GM13976 (cell line): ENCODE data around the gene HMCES.

Source experiments
- DNase-seq: peaks from one replicate; pipeline ENCODE4 v3.0.0; 2012; ENCODE audit warnings: low spot score
- in situ Hi-C: fragments of 300-500 bp; cut with MboI; formaldehyde crosslinking; loops from one replicate; pipeline ENCODE4 v1.12.0; 2022; ENCODE audit warnings: low sequenced_read_pairs, mixed read lengths, inconsistent platforms; ENCODE audit not compliant: unreplicated experiment
- TF ChIP-seq, protein P1 (sequence below): IDR thresholded peaks from 2 replicates; pipeline ENCODE4 v1.5.1; 2012; ENCODE audit warnings: borderline replicate concordance, mild to moderate bottlenecking; ENCODE audit not compliant: insufficient read depth; ENCODE audit errors: extremely low read depth, missing control alignments, control extremely low read depth

Gene HMCES

DNA sequence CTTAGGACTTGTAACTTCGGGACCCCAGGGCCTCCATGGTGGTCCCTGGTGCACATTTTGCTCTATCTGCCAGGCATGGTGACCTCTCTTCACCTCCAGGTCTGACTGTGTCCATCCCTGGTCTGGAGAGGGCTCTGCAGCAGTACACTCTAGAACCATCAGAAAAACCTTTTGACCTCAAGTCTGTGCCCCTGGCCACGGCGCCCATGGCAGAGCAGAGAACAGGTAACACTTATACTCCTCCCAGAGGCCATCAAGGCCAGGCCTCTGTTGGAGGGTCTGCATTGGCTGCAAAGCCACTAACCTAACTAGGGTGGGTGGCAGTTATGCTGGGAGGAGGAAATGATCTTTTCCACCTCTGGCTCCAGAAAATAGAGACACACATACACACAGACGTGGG, 10.3 kb upstream of the HMCES start:
- no peak for DNase-seq
- in situ Hi-C loops = no loop called here
- TF ChIP-seq, protein P1, sequence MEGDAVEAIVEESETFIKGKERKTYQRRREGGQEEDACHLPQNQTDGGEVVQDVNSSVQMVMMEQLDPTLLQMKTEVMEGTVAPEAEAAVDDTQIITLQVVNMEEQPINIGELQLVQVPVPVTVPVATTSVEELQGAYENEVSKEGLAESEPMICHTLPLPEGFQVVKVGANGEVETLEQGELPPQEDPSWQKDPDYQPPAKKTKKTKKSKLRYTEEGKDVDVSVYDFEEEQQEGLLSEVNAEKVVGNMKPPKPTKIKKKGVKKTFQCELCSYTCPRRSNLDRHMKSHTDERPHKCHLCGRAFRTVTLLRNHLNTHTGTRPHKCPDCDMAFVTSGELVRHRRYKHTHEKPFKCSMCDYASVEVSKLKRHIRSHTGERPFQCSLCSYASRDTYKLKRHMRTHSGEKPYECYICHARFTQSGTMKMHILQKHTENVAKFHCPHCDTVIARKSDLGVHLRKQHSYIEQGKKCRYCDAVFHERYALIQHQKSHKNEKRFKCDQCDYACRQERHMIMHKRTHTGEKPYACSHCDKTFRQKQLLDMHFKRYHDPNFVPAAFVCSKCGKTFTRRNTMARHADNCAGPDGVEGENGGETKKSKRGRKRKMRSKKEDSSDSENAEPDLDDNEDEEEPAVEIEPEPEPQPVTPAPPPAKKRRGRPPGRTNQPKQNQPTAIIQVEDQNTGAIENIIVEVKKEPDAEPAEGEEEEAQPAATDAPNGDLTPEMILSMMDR = no peak

DNA sequence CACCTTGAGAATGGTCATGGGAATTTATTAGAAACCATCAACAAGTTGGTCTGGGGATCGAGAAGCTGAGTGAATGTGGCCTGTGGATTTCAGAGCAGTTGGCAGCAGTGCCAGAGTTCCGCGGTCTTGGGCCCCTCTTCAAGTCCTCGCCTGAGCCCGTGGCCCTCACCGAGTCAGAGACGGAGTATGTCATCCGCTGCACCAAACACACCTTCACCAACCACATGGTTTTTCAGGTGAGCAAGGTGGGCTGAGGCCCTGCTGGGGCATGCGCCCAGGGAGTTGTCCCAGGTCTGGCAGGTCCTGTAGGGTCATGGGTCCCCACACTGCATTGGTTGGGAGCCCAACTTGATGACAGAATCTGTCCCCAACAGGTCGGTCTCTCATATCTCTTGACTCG, 7.0 kb upstream of the HMCES start:
- TF ChIP-seq, protein P1 = no peak
- in situ Hi-C loops = no loop called here
- DNase-seq = no peak

DNA sequence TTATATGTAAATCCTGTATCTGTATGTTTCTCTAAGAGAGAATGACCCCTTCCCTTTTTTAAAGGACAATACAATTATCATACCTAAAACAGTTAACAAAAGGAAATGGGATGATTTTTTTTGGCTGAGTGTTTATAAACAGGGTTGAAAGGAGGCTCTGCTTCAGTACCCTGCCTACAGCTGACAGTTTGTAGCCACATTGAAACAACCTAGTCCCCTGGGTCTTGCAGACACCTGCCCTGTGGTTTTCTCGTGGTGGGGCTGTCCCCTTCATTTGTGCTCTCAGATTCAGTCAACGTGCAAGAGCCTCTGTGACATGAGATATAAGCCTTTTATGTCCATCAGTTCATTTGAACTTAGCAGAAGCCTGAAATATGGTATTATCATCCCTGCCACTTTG, 2.3 kb upstream of the HMCES start:
- TF ChIP-seq, protein P1 = no peak
- in situ Hi-C loops = no loop called here
- peak; percentile 83 for DNase-seq

DNA sequence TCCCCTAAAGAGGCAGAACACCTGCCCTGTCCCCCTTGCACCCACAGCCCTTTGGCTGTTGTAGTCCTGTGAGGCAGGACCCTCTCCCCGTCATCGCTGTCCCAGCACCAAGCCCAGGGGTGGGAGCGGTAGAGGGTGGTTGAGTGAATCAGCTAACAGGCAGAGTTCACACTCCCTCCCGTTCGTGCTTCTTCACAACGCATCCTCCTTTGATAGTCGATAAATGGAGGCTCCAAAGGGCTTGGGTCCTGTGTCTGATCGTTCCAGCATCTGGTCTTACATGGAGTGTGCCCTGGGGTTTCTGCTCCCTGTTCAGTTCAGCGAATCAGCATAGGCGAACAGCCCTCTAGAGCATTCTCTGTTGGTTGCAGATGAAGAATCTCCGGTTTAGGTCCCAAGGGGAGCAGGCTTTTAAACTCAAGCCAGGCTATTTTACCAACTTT, 820 bp upstream of the HMCES start:
- TF ChIP-seq, protein P1 = no peak
- no peak for DNase-seq
- in situ Hi-C loops = no loop called here

DNA sequence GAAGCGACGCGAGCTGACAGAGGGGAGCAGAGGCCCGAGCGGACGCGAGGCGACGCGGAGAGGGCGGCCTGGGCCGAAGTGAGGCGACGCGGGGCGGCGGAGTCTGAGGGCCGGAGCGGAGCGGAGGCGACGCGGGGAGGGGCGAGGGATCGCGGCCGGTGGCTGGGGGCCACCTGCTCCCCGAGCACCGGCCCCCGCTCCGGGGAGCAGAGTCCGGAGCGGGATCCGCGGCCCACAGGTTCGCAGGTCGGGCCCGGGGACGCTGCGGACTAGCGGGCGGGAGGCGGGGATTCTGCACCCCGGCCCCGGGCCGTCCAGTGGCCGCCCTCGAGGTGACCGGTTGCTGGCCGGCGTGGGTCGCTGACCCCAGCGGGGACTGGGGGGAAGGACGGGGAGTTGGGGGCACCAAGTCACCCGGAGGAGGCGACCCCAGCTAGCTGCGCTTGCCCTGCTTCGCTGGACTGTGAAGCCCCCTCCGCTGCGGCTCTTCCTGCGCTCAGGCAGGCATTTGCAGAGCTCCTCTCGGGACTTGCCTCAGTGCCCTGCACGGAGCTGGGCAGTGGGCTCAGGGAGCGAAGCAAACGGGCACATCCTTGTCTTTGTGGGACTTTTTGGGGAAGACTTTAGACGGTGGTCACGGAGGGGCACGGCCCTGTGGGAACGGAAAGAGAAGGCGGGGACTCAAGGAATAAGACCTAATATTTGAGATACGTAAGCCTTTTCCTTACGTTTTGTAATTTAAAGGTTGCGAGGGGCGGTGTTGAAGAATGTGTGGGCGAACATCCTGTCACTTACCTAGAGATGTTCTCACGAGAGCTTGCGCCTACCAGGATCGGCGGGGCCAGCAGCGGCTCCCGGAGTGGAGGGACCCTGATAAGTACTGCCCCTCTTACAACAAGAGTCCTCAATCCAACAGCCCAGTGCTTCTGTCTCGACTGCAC, 566 bp downstream of the HMCES start:
- peak; percentile 56 for DNase-seq
- TF ChIP-seq, protein P1 = no peak
- in situ Hi-C loops = no loop called here

DNA sequence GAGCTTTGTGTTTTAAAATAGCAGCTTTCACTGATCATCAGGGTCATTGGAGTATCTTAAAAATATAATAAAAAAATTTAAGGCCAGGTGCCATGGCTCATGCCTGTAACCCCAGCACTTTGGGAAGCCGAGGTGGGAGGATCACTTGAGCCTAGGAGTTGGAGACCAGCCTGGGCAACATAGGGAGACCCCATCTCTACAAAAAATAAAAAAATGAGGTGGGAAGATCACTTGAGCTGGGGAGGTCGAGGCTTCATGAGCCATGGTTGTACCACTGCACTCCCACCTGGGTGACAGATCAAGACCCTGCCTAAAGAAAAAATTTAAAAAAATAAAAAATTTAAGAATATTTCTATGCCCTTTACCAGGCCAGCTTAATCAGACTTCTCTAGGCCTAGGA, 1.5 kb downstream of the HMCES start:
- in situ Hi-C loops = no loop called here
- TF ChIP-seq, protein P1 = no peak

More for the DNA sequence above, 1.5 kb downstream of the HMCES start:
- no peak for DNase-seq
